GM12878 (cell line): ENCODE measurements around the gene KCNN3.

Experiments used
- ATF2 ChIP-seq: IDR thresholded peaks from 2 replicates; pipeline ENCODE4 v1.6.1; 2012; ENCODE audit warnings: low read length, inconsistent platforms
- BRCA1 ChIP-seq: IDR thresholded peaks from 2 replicates; pipeline ENCODE4 v1.6.1; 2011; ENCODE audit warnings: low read depth, low read length, improper control_type of control experiment
- CTCF ChIP-seq, 3 experiments: IDR thresholded peaks in 2 of 3; conservative IDR thresholded peaks in 1 of 3; 2 replicates each; pipeline ENCODE4 v1.5.1; 2011; ENCODE audit warnings: low read depth in 3 of 3, low read length in 3 of 3, mild to moderate bottlenecking in 3 of 3, control low read depth in 2 of 3, moderate library complexity in 2 of 3, inconsistent platforms in 1 of 3, mixed read lengths in 1 of 3; ENCODE audit not compliant: control insufficient read depth in 2 of 3, insufficient read depth in 1 of 3; ENCODE audit errors: extremely low read depth in 1 of 3
- EP300 ChIP-seq, 2 experiments: fragments of 150-350 bp in 1 of 2; IDR thresholded peaks; 2 replicates each; pipeline ENCODE4 v1.6.1; 2011 to 2012; ENCODE audit warnings: low read depth in 2 of 2, low read length in 2 of 2, borderline replicate concordance in 1 of 2, improper control_type of control experiment in 1 of 2, inconsistent platforms in 1 of 2; ENCODE audit not compliant: control insufficient read depth in 1 of 2
- HDAC6 ChIP-seq: fragments of 200-600 bp; sonication (generic); IDR thresholded peaks from one replicate; pipeline ENCODE4 v1.8.0; 2017; ENCODE audit warnings: antibody characterized with exemption; ENCODE audit not compliant: unreplicated experiment
- POLR2A ChIP-seq: IDR thresholded peaks from 2 replicates; pipeline ENCODE4 v1.6.1; 2011; ENCODE audit warnings: low read depth, mild to moderate bottlenecking, low read length
- RAD21 ChIP-seq: IDR thresholded peaks from 2 replicates; pipeline ENCODE4 v1.6.1; 2011; ENCODE audit warnings: mild to moderate bottlenecking, low read depth, low read length, moderate library complexity; ENCODE audit not compliant: insufficient read depth
- TAF1 ChIP-seq: IDR thresholded peaks from 2 replicates; pipeline ENCODE4 v1.6.1; 2011; ENCODE audit warnings: mild to moderate bottlenecking, low read depth, low read length, borderline replicate concordance

- no peak for TF ChIP-seq EP300 (IDR thresholded peaks at IDR 0.05; ENCODE audit: borderline replicate concordance in 1 of 2, control insufficient read depth in 1 of 2, low read depth in 2 of 2, low read length in 2 of 2)
- no peak for TF ChIP-seq POLR2A
- TF ChIP-seq BRCA1, result no peak
- TF ChIP-seq HDAC6, result no peak
- TF ChIP-seq TAF1, result no peak
- no peak for TF ChIP-seq ATF2
- TF ChIP-seq RAD21, result no peak
- TF ChIP-seq CTCF (IDR thresholded peaks at IDR 0.05 in 2 of 3, conservative IDR thresholded peaks at IDR 0.05 in 1 of 3; ENCODE audit: control insufficient read depth in 2 of 3, extremely low read depth in 1 of 3, insufficient read depth in 1 of 3, low read depth in 3 of 3, low read length in 3 of 3), result no peak
These were observed 2.1 kb downstream of the KCNN3 start for GRCh38 chr1:154867841-154868605.
